Measurements from ENCODE around the gene BAZ1A.

BAZ1A gene

GRCh38 chr14:34713122-34713680 lies 162.0 kb downstream of the BAZ1A start:
- DNase-seq, result no peak
- Histone ChIP-seq H3K27me3 (no peaks in the 10 kb centered on the region), H3K4me1 (peaks cover 0 to 58% (median 20%) of the 10 kb centered on the region in 4 donors), H3K27ac (peak overlapping the region; percentile 95), H3K36me3 (peaks cover 0 to 8% (median 4%) of the 10 kb centered on the region in 3 donors), H3K4me3 (peak overlapping the region; percentile 69 to 71), H3K9me3 (no peaks in the 10 kb centered on the region)
- intact Hi-C loops (cut with DNase I; ENCODE audit: low total_unique reads), result loop anchor here (10.0 kb wide), 1 partner anchor 162 kb away; the partner anchor contains the start of gene BAZ1A
- no peak for TF ChIP-seq CTCF (IDR thresholded peaks at IDR 0.05)

GRCh38 chr14:34711796-34712712 lies 163.1 kb downstream of the BAZ1A start:
- intact Hi-C loops (cut with DNase I; ENCODE audit: low total_unique reads), result loop anchor here (10.0 kb wide), 1 partner anchor 163 kb away; the partner anchor contains the start of gene BAZ1A
- Histone ChIP-seq H3K27ac (peak overlapping the region; percentile 95), H3K9me3 (no peaks in the 10 kb centered on the region), H3K36me3 (peaks cover 0 to 8% (median 4%) of the 10 kb centered on the region in 3 donors), H3K4me3 (peak overlapping the region; percentile 11 to 69), H3K27me3 (no peaks in the 10 kb centered on the region), H3K4me1 (peaks cover 0 to 64% (median 20%) of the 10 kb centered on the region in 4 donors)
- no peak for TF ChIP-seq CTCF (IDR thresholded peaks at IDR 0.05)
- no peak for DNase-seq

GRCh38 chr14:34711169-34711568 lies 164.0 kb downstream of the BAZ1A start:
- intact Hi-C loops (cut with DNase I; ENCODE audit: low total_unique reads), result loop anchor here (10.0 kb wide), 1 partner anchor 164 kb away; the partner anchor contains the start of gene BAZ1A
- H3K4me1 ChIP-seq, result peaks cover 0 to 64% (median 20%) of the 10 kb centered on the region in 4 donors
- no peaks in the 10 kb centered on the region for H3K9me3 ChIP-seq
- H3K27me3 ChIP-seq, result no peaks in the 10 kb centered on the region
- peak overlapping the region; percentile 11 to 69 for H3K4me3 ChIP-seq
- peak overlapping the region; percentile 95 for H3K27ac ChIP-seq
- no peak for TF ChIP-seq CTCF (IDR thresholded peaks at IDR 0.05)
- DNase-seq, result no peak
- peaks cover 0 to 8% (median 4%) of the 10 kb centered on the region in 3 donors for H3K36me3 ChIP-seq

GRCh38 chr14:34710744-34711143 lies 164.4 kb downstream of the BAZ1A start:
- no peak for TF ChIP-seq CTCF (IDR thresholded peaks at IDR 0.05)
- intact Hi-C loops (cut with DNase I; ENCODE audit: low total_unique reads), result loop anchor here (10.0 kb wide), 1 partner anchor 164 kb away; the partner anchor contains the start of gene BAZ1A
- H3K9me3 ChIP-seq, result no peaks in the 10 kb centered on the region
- H3K27ac ChIP-seq, result peak overlapping the region; percentile 95
- H3K36me3 ChIP-seq, result peaks cover 0 to 8% (median 4%) of the 10 kb centered on the region in 3 donors
- DNase-seq, result no peak
- H3K4me3 ChIP-seq, result peak overlapping the region; percentile 11 to 69
- no peaks in the 10 kb centered on the region for H3K27me3 ChIP-seq
- H3K4me1 ChIP-seq, result peaks cover 0 to 64% (median 20%) of the 10 kb centered on the region in 4 donors

- H3K36me3 ChIP-seq, result peaks cover 0 to 8% (median 4%) of the 10 kb centered on the region in 3 donors
- H3K4me3 ChIP-seq, result peak overlapping the region in 1 of 2 donors; percentile 69
- intact Hi-C loops (cut with DNase I; ENCODE audit: low total_unique reads), result loop anchor here (10.0 kb wide), 1 partner anchor 165 kb away; the partner anchor contains the start of gene BAZ1A
- no peaks in the 10 kb centered on the region for H3K27me3 ChIP-seq
- no peaks in the 10 kb centered on the region for H3K9me3 ChIP-seq
- TF ChIP-seq CTCF (IDR thresholded peaks at IDR 0.05), result no peak
- peaks cover 0 to 59% (median 20%) of the 10 kb centered on the region in 4 donors for H3K4me1 ChIP-seq
- peak overlapping the region; percentile 95 for H3K27ac ChIP-seq
- DNase-seq, result no peak
These were observed 165.2 kb downstream of the BAZ1A start for GRCh38 chr14:34710006-34710405.
